GM23338 (cell line): Measurements from ENCODE around the gene NEU4. TPM values are rescaled to one million over a fixed set of nuclear protein-coding genes. Genes with fewer than 3 reads are reported as not detected.

Source experiments
- ATAC-seq: fragments of 200-7000 bp; cut with Tn5 transposase; 3 replicates; pipeline ENCODE4 v1.9.1; 2020
- DNase-seq: peaks from one replicate; pipeline ENCODE4 v3.0.0-alpha.2; 2015; ENCODE audit warnings: low spot score
- H2AFZ ChIP-seq: fragments of 200-600 bp; sonication (generic); 2 replicates; pipeline ENCODE4 v1.8.0; 2016; ENCODE audit warnings: antibody characterized with exemption, mild to moderate bottlenecking, moderate library complexity
- H3F3A ChIP-seq: fragments of 200-600 bp; sonication (generic); replicated peaks from 2 replicates; pipeline ENCODE4 v1.8.0; 2017; ENCODE audit warnings: antibody characterized with exemption, mixed run types, low read depth
- H3K27ac ChIP-seq: fragments of 200-600 bp; sonication (generic); 2 replicates; pipeline ENCODE4 v1.6.1; 2016; ENCODE audit warnings: low read depth
- H3K27me3 ChIP-seq: fragments of 200-600 bp; sonication (generic); 2 replicates; pipeline ENCODE4 v1.8.0; 2016; ENCODE audit warnings: mild to moderate bottlenecking, mixed run types, moderate library complexity; ENCODE audit not compliant: insufficient read depth
- H3K36me3 ChIP-seq: fragments of 200-600 bp; sonication (generic); 2 replicates; pipeline ENCODE4 v1.8.0; 2016; ENCODE audit warnings: mild to moderate bottlenecking; ENCODE audit not compliant: insufficient read depth
- H3K4me1 ChIP-seq: fragments of 200-600 bp; sonication (generic); 2 replicates; pipeline ENCODE4 v1.8.0; 2016; ENCODE audit warnings: mild to moderate bottlenecking, moderate library complexity; ENCODE audit not compliant: insufficient read depth
- H3K4me2 ChIP-seq: fragments of 200-600 bp; sonication (generic); 2 replicates; pipeline ENCODE4 v1.7.1; 2017; ENCODE audit warnings: mixed run types
- H3K4me3 ChIP-seq: fragments of 200-600 bp; sonication (generic); 2 replicates; pipeline ENCODE4 v1.6.1; 2016; ENCODE audit warnings: mixed run types
- H3K79me2 ChIP-seq: fragments of 200-600 bp; sonication (generic); replicated peaks from 2 replicates; pipeline ENCODE4 v1.8.0; 2017; ENCODE audit warnings: mild to moderate bottlenecking; ENCODE audit not compliant: insufficient read depth
- H3K9me2 ChIP-seq: fragments of 200-600 bp; sonication (generic); 2 replicates; pipeline ENCODE4 v1.8.0; 2017; ENCODE audit not compliant: insufficient read depth
- H4K20me1 ChIP-seq: fragments of 200-600 bp; sonication (generic); replicated peaks from 2 replicates; pipeline ENCODE4 v1.8.0; 2017; ENCODE audit warnings: mild to moderate bottlenecking; ENCODE audit not compliant: insufficient read depth
- H3K27ac Mint-ChIP-seq: 2 replicates; pipeline ENCODE4 v1.8.0; 2020; ENCODE audit warnings: inconsistent platforms, mild to moderate bottlenecking, moderate library complexity, mixed read lengths
- H3K27me3 Mint-ChIP-seq: 3 replicates; pipeline ENCODE4 v1.8.0; 2022; ENCODE audit warnings: low read depth, mild to moderate bottlenecking, moderate library complexity, mixed read lengths, inconsistent platforms; ENCODE audit not compliant: insufficient read depth, poor library complexity
- H3K36me3 Mint-ChIP-seq: 3 replicates; pipeline ENCODE4 v1.8.0; 2021; ENCODE audit warnings: low read depth, mild to moderate bottlenecking, inconsistent platforms, moderate library complexity, mixed read lengths
- H3K4me1 Mint-ChIP-seq: 3 replicates; pipeline ENCODE4 v1.8.0; 2020; ENCODE audit warnings: mild to moderate bottlenecking, inconsistent platforms, mixed read lengths
- H3K4me3 Mint-ChIP-seq: 3 replicates; pipeline ENCODE4 v1.8.0; 2021; ENCODE audit warnings: moderate library complexity, mild to moderate bottlenecking, inconsistent platforms, mixed read lengths
- H3K9me3 Mint-ChIP-seq: 3 replicates; pipeline ENCODE4 v1.8.0; 2020; ENCODE audit warnings: moderate library complexity, mild to moderate bottlenecking, inconsistent platforms, mixed read lengths
- CREB1 ChIP-seq: fragments of 250-450 bp; sonication (Bioruptor Pico); IDR thresholded peaks from 2 replicates; pipeline ENCODE4 v1.5.0; 2020; ENCODE audit warnings: low read depth, mild to moderate bottlenecking, moderate library complexity
- ETS1 ChIP-seq: IDR thresholded peaks from 2 replicates; pipeline ENCODE4 v1.6.1; 2016; ENCODE audit warnings: antibody characterized with exemption
- EZH2phosphoT487 ChIP-seq: fragments of 200-600 bp; sonication (generic); IDR thresholded peaks from one replicate; pipeline ENCODE4 v1.8.1; 2018; ENCODE audit warnings: antibody characterized with exemption; ENCODE audit not compliant: unreplicated experiment
- JUNB ChIP-seq: IDR thresholded peaks from one replicate; pipeline ENCODE4 v1.6.1; 2016; ENCODE audit warnings: antibody characterized with exemption; ENCODE audit not compliant: unreplicated experiment
- POLR2AphosphoS5 ChIP-seq: IDR thresholded peaks from 2 replicates; pipeline ENCODE4 v1.6.1; 2016; ENCODE audit warnings: antibody characterized with exemption, low read depth
- ZNF331 ChIP-seq: fragments of 250-450 bp; sonication (Bioruptor Pico); IDR thresholded peaks from 2 replicates; pipeline ENCODE4 v1.5.0; 2020; ENCODE audit warnings: low read depth, mild to moderate bottlenecking, moderate library complexity
- polyA plus RNA-seq: library from polyadenylated mRNA; unstranded; fragments of >200 nt; fragmentation: Nextera tagmentation; extraction: Ambion mirVana; gene quantifications from 2 replicates; pipeline ENCODE4 v1.2.1, GENCODE V29; 2016
- total RNA-seq: library from RNA; depleted of rRNA; stranded (reverse); fragments of >200 nt; shearing (Covaris generic); gene quantifications from 2 replicates; pipeline ENCODE4 v1.2.3, GENCODE V29; 2014
- TF ChIP-seq, protein P1 (sequence below): fragments of 250-450 bp; sonication (Bioruptor Pico); IDR thresholded peaks from 2 replicates; pipeline ENCODE4 v1.5.0; 2020; ENCODE audit warnings: mild to moderate bottlenecking, moderate library complexity

NEU4 gene
- total and polyA plus RNA-seq, 2 experiments from 2014 or later: 0.29 to 1.2 TPM

- TF ChIP-seq, protein P1, sequence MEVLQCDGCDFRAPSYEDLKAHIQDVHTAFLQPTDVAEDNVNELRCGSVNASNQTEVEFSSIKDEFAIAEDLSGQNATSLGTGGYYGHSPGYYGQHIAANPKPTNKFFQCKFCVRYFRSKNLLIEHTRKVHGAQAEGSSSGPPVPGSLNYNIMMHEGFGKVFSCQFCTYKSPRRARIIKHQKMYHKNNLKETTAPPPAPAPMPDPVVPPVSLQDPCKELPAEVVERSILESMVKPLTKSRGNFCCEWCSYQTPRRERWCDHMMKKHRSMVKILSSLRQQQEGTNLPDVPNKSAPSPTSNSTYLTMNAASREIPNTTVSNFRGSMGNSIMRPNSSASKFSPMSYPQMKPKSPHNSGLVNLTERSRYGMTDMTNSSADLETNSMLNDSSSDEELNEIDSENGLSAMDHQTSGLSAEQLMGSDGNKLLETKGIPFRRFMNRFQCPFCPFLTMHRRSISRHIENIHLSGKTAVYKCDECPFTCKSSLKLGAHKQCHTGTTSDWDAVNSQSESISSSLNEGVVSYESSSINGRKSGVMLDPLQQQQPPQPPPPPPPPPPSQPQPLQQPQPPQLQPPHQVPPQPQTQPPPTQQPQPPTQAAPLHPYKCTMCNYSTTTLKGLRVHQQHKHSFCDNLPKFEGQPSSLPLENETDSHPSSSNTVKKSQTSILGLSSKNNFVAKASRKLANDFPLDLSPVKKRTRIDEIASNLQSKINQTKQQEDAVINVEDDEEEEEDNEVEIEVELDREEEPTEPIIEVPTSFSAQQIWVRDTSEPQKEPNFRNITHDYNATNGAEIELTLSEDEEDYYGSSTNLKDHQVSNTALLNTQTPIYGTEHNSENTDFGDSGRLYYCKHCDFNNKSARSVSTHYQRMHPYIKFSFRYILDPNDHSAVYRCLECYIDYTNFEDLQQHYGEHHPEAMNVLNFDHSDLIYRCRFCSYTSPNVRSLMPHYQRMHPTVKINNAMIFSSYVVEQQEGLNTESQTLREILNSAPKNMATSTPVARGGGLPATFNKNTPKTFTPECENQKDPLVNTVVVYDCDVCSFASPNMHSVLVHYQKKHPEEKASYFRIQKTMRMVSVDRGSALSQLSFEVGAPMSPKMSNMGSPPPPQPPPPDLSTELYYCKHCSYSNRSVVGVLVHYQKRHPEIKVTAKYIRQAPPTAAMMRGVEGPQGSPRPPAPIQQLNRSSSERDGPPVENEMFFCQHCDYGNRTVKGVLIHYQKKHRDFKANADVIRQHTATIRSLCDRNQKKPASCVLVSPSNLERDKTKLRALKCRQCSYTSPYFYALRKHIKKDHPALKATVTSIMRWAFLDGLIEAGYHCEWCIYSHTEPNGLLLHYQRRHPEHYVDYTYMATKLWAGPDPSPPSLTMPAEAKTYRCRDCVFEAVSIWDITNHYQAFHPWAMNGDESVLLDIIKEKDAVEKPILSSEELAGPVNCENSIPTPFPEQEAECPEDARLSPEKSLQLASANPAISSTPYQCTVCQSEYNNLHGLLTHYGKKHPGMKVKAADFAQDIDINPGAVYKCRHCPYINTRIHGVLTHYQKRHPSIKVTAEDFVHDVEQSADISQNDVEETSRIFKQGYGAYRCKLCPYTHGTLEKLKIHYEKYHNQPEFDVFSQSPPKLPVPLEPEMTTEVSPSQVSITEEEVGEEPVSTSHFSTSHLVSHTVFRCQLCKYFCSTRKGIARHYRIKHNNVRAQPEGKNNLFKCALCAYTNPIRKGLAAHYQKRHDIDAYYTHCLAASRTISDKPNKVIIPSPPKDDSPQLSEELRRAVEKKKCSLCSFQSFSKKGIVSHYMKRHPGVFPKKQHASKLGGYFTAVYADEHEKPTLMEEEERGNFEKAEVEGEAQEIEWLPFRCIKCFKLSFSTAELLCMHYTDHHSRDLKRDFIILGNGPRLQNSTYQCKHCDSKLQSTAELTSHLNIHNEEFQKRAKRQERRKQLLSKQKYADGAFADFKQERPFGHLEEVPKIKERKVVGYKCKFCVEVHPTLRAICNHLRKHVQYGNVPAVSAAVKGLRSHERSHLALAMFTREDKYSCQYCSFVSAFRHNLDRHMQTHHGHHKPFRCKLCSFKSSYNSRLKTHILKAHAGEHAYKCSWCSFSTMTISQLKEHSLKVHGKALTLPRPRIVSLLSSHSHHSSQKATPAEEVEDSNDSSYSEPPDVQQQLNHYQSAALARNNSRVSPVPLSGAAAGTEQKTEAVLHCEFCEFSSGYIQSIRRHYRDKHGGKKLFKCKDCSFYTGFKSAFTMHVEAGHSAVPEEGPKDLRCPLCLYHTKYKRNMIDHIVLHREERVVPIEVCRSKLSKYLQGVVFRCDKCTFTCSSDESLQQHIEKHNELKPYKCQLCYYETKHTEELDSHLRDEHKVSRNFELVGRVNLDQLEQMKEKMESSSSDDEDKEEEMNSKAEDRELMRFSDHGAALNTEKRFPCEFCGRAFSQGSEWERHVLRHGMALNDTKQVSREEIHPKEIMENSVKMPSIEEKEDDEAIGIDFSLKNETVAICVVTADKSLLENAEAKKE (CRISPR knock-in tag): no peak
- TF ChIP-seq POLR2AphosphoS5: no peak
Measured at GRCh38 chr2:241762321-241762932, 46.6 kb upstream of the NEU4 start (continued).

DNA sequence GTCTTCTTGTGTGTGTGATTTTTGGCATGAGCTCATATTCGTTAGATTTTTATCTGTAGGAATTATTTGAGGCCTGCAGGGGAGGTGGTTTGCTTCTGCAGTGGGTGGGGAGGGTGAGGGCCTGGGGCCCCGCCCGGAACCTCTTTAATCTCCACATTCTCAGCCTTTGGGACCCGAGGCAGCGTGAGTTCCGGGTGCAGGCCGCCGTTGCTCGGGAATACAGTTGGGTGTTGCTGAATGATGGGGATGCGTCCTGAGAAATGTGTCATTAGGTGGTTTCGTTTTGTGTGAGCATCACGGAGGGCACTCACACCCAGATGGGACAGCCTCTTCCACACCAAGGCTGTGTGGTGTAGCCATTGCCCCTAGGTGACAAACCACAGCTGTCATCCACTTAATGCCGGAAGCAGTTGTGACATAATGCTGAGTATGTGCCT is 46.0 kb upstream of the NEU4 start:
- peaks cover 26% of the 10 kb centered on the region for H3K36me3 Mint-ChIP-seq
- no peak for TF ChIP-seq CREB1 (CRISPR knock-in tag)
- TF ChIP-seq, protein P1 (CRISPR knock-in tag): no peak
- no peak for TF ChIP-seq ZNF331 (CRISPR knock-in tag)
- TF ChIP-seq ETS1: no peak
- no peak for TF ChIP-seq JUNB
- TF ChIP-seq EZH2phosphoT487: no peak

More for the DNA sequence above, 46.0 kb upstream of the NEU4 start:
- no peak overlapping the region for H3K27ac ChIP-seq
- H3K9me2 ChIP-seq: no peaks in the 10 kb centered on the region
- Mint-ChIP-seq H3K27me3 (peaks cover 8% of the 10 kb centered on the region), H3K4me3 (no peak overlapping the region), H3K4me1 (peaks cover 6% of the 10 kb centered on the region; the same call in 2 of the 3 replicates), H3K27ac (no peak overlapping the region), H3K9me3 (peaks cover 23% of the 10 kb centered on the region)
- H2AFZ ChIP-seq: no peak overlapping the region
- peaks cover 8% of the 10 kb centered on the region; the same call in 1 of the 2 replicates for H3F3A ChIP-seq
- no peak for ATAC-seq
- no peaks in the 10 kb centered on the region for H3K27me3 ChIP-seq
- no peak overlapping the region for H3K4me2 ChIP-seq
- no peaks in the 10 kb centered on the region for H3K4me1 ChIP-seq
- DNase-seq: no peak
- H3K79me2 ChIP-seq: no peaks in the 10 kb centered on the region
- H4K20me1 ChIP-seq: no peaks in the 10 kb centered on the region
- H3K36me3 ChIP-seq: no peaks in the 10 kb centered on the region
- no peak overlapping the region for H3K4me3 ChIP-seq
